ENCODE data around the gene CHRDL2. TPM values are rescaled to one million over a fixed set of nuclear protein-coding genes. Genes with fewer than 3 reads are reported as not detected.
A peak's percentile ranks its signal among the peaks of the same experiment; 100 is the strongest.

Gene CHRDL2
- total and polyA plus RNA-seq, 2 of the 13 experiments (the other 11 are each of a cell fraction or from before 2014, with no cell fraction given): 0.04 TPM; not detected in 1

DNA sequence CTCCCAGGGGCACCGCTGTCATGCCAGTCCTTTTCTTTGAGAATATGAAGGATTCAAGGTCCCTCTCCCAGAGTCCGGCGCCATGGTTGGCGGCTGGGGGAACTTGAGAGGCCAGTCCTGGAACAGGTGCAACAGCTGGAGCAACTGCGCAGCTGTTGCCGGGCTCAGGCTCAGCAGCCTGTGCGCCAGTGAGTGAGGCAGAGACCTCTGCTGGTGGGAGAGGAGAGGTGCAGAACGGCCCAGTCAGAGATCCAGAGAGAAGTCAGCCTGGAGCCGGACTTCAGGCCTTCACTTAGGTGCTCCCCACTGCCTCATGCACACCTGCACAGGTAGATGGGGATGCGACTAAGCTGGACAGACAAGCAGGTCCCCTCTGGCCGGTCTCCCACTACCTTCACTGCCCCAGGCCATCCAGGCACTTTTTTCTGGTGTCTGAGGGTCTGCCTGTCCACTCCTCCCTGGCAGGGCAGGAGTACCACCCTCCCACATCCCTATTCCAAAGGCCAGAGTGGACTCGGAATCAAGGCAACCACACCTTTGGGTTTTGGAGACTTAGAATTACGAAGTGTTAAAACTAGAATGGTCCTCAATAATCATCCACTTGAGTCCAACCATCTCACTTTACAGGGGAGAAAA is 4.6 kb downstream of the CHRDL2 start (continued):
- no peak for TF ChIP-seq ZBTB43 (CRISPR knock-in tag; conservative IDR thresholded peaks at IDR 0.05)
- TF ChIP-seq HES4 (CRISPR knock-in tag; IDR thresholded peaks at IDR 0.05; ENCODE audit: borderline replicate concordance): no peak
- TF ChIP-seq, protein P1, sequence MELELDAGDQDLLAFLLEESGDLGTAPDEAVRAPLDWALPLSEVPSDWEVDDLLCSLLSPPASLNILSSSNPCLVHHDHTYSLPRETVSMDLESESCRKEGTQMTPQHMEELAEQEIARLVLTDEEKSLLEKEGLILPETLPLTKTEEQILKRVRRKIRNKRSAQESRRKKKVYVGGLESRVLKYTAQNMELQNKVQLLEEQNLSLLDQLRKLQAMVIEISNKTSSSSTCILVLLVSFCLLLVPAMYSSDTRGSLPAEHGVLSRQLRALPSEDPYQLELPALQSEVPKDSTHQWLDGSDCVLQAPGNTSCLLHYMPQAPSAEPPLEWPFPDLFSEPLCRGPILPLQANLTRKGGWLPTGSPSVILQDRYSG (CRISPR knock-in tag; IDR thresholded peaks at IDR 0.05): no peak
- TF ChIP-seq, protein P2, sequence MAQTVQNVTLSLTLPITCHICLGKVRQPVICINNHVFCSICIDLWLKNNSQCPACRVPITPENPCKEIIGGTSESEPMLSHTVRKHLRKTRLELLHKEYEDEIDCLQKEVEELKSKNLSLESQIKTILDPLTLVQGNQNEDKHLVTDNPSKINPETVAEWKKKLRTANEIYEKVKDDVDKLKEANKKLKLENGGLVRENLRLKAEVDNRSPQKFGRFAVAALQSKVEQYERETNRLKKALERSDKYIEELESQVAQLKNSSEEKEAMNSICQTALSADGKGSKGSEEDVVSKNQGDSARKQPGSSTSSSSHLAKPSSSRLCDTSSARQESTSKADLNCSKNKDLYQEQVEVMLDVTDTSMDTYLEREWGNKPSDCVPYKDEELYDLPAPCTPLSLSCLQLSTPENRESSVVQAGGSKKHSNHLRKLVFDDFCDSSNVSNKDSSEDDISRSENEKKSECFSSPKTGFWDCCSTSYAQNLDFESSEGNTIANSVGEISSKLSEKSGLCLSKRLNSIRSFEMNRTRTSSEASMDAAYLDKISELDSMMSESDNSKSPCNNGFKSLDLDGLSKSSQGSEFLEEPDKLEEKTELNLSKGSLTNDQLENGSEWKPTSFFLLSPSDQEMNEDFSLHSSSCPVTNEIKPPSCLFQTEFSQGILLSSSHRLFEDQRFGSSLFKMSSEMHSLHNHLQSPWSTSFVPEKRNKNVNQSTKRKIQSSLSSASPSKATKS (CRISPR knock-in tag; IDR thresholded peaks at IDR 0.05): no peak
- peak; percentile 52; the same call in 1 of the 2 replicates for TF ChIP-seq ISL2 (CRISPR knock-in tag; IDR thresholded peaks at IDR 0.05)
- peak; percentile 57 for TF ChIP-seq JARID2 (CRISPR knock-in tag; IDR thresholded peaks at IDR 0.05; ENCODE audit: insufficient replicate concordance)
- TF ChIP-seq CHD4 (IDR thresholded peaks at IDR 0.05; ENCODE audit: borderline replicate concordance, low read length): no peak
- no peak for TF ChIP-seq ZNF678 (CRISPR knock-in tag; IDR thresholded peaks at IDR 0.05)
- 0 out of 2 replicates have a peak, but pooled peaks have one; percentile 17 for TF ChIP-seq ZFX (CRISPR knock-in tag; IDR thresholded peaks at IDR 0.05; ENCODE audit: low read depth)
- no peak for TF ChIP-seq RELA (CRISPR knock-in tag; IDR thresholded peaks at IDR 0.05)
- no peak for TF ChIP-seq HIC2 (CRISPR knock-in tag; IDR thresholded peaks at IDR 0.05; ENCODE audit: low read depth)
- TF ChIP-seq SNAPC2 (CRISPR knock-in tag; IDR thresholded peaks at IDR 0.05): no peak
- TF ChIP-seq RFX5 (IDR thresholded peaks at IDR 0.05; ENCODE audit: low read depth, low read length): peak; percentile 78
- TF ChIP-seq RXRA (CRISPR knock-in tag; IDR thresholded peaks at IDR 0.05): peak; percentile 49; the same call in 1 of the 2 replicates
- TF ChIP-seq DR1 (CRISPR knock-in tag; IDR thresholded peaks at IDR 0.05): no peak
- no peak for TF ChIP-seq ZNF713 (CRISPR knock-in tag; IDR thresholded peaks at IDR 0.05)
- TF ChIP-seq, protein P3, sequence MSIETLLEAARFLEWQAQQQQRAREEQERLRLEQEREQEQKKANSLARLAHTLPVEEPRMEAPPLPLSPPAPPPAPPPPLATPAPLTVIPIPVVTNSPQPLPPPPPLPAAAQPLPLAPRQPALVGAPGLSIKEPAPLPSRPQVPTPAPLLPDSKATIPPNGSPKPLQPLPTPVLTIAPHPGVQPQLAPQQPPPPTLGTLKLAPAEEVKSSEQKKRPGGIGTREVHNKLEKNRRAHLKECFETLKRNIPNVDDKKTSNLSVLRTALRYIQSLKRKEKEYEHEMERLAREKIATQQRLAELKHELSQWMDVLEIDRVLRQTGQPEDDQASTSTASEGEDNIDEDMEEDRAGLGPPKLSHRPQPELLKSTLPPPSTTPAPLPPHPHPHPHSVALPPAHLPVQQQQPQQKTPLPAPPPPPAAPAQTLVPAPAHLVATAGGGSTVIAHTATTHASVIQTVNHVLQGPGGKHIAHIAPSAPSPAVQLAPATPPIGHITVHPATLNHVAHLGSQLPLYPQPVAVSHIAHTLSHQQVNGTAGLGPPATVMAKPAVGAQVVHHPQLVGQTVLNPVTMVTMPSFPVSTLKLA (IDR thresholded peaks at IDR 0.05): no peak
- TF ChIP-seq KDM4B (CRISPR knock-in tag; IDR thresholded peaks at IDR 0.05): no peak
- TF ChIP-seq RAD21 (CRISPR knock-in tag; IDR thresholded peaks at IDR 0.05): peak; percentile 84
- TF ChIP-seq IRF2 (CRISPR knock-in tag; IDR thresholded peaks at IDR 0.05): 0 out of 2 replicates have a peak, but pooled peaks have one; percentile 29
- no peak for TF ChIP-seq TBX3 (IDR thresholded peaks at IDR 0.05; ENCODE audit: borderline replicate concordance)
- no peak for TF ChIP-seq ZNF879 (CRISPR knock-in tag; IDR thresholded peaks at IDR 0.05)
- TF ChIP-seq TARDBP (CRISPR knock-in tag; IDR thresholded peaks at IDR 0.05): no peak
- TF ChIP-seq SRF (IDR thresholded peaks at IDR 0.05; ENCODE audit: low read depth, low read length): no peak
- no peak for TF ChIP-seq ARNT (IDR thresholded peaks at IDR 0.05)
